GM12878 (cell line): ENCODE results near the gene EXOC4. TPM values are rescaled to one million over a fixed set of nuclear protein-coding genes. Genes with fewer than 3 reads are reported as not detected.

Experiments used
- ATAC-seq: fragments of 200-7000 bp; cut with Tn5 transposase; 3 replicates; pipeline ENCODE4 v1.9.1; 2020; ENCODE audit warnings: mild to moderate bottlenecking, moderate library complexity
- BruUV-seq: library from RNA; stranded (reverse); fragments of 400-500 nt; replicated peaks from 2 replicates; lab custom pipeline; 2021; lab: Mats Ljungman, UMichigan
- CTCF ChIA-PET: fragments of 300-600 bp; sonication (Branson Sonifier 250); formaldehyde crosslinking; extraction: SDS; loops from one replicate; lab custom pipeline; 2021; ENCODE audit warnings: inconsistent platforms; lab: Yijun Ruan, JAX
- POLR2A ChIA-PET: fragments of 350-600 bp; formaldehyde crosslinking; extraction: SDS; loops from one replicate; lab custom pipeline; 2021; ENCODE audit warnings: inconsistent platforms; lab: Charles Lee
- RAD21 ChIA-PET: fragments of 300-600 bp; sonication (Branson Sonifier 250); formaldehyde crosslinking; loops from one replicate; lab custom pipeline; 2023; ENCODE audit warnings: antibody characterized with exemption; ENCODE audit not compliant: unreplicated experiment; lab: Charles Lee
- SMC1A ChIA-PET: fragments of 300-600 bp; sonication (Branson Sonifier 250); formaldehyde crosslinking; loops from one replicate; lab custom pipeline; 2023; ENCODE audit not compliant: unreplicated experiment, uncharacterized antibody; lab: Charles Lee
- DNase-seq: peaks from one replicate; pipeline ENCODE4 v3.0.0-alpha.2; 2011; ENCODE audit warnings: low read depth, low spot score
- FAIRE-seq: peaks from 3 replicates; lab custom pipeline; 2011; peaks lifted over from hg19 to GRCh38; lab: Jason Lieb, UNC
- H2AFZ ChIP-seq: 2 replicates; pipeline ENCODE4 v1.6.0; 2011; ENCODE audit warnings: low read depth, low read length, control low read depth; ENCODE audit not compliant: control insufficient read depth
- H3K27ac ChIP-seq: 2 replicates; pipeline ENCODE4 v1.5.1; 2011; ENCODE audit warnings: control low read depth; ENCODE audit not compliant: control insufficient read depth, insufficient read depth
- H3K27me3 ChIP-seq, 2 experiments: replicated peaks in 1 of 2; 2 replicates each; pipeline versions ENCODE4 v1.6.0 to v1.6.1; 2011; ENCODE audit warnings: low read length in 1 of 2; ENCODE audit not compliant: control insufficient read depth in 2 of 2, insufficient read depth in 2 of 2
- H3K36me3 ChIP-seq, 2 experiments: 2 replicates each; pipeline ENCODE4 v1.5.1; 2011; ENCODE audit warnings: low read length in 1 of 2; ENCODE audit not compliant: control insufficient read depth in 2 of 2, insufficient read depth in 2 of 2
- H3K4me1 ChIP-seq: 2 replicates; pipeline ENCODE4 v1.6.1; 2011; ENCODE audit warnings: mild to moderate bottlenecking, low read length, moderate library complexity, mixed read lengths; ENCODE audit not compliant: control insufficient read depth, insufficient read depth
- H3K4me2 ChIP-seq: 2 replicates; pipeline ENCODE4 v1.6.0; 2011; ENCODE audit warnings: control low read depth; ENCODE audit not compliant: control insufficient read depth, insufficient read depth
- H3K4me3 ChIP-seq: fragments of 200-600 bp; sonication (generic); 2 replicates; pipeline ENCODE4 v1.5.1; 2016
- H3K79me2 ChIP-seq: 2 replicates; pipeline ENCODE4 v1.6.0; 2011; ENCODE audit warnings: low read length; ENCODE audit not compliant: control insufficient read depth, insufficient read depth
- H3K9ac ChIP-seq: 2 replicates; pipeline ENCODE4 v1.8.0; 2011; ENCODE audit warnings: low read length, control low read depth, mixed read lengths; ENCODE audit not compliant: control insufficient read depth, insufficient read depth
- H3K9me3 ChIP-seq: replicated peaks from 3 replicates; pipeline ENCODE4 v1.5.1; 2011; ENCODE audit warnings: mild to moderate bottlenecking, low read length; ENCODE audit not compliant: control insufficient read depth, insufficient read depth
- H4K20me1 ChIP-seq: 2 replicates; pipeline ENCODE4 v1.6.0; 2011; ENCODE audit not compliant: control insufficient read depth, insufficient read depth
- WGBS: methylation state at CpG from one replicate; pipeline ENCODE4 v1.1.6; 2016; ENCODE audit warnings: low lambda C conversion rate; ENCODE audit not compliant: insufficient replicate concordance, insufficient coverage; ENCODE audit errors: missing lambda C conversion rate; 5-methylcytosine and 5-hydroxymethylcytosine counted together
- in situ Hi-C: fragments of 300-500 bp; cut with MboI; formaldehyde crosslinking; loops from 9 replicates; pipeline ENCODE4 v1.14.3; 2018; ENCODE audit warnings: mixed read lengths
- intact Hi-C: fragments of 100-400 bp; cut with micrococcal nuclease; formaldehyde crosslinking; loops from one replicate; pipeline ENCODE4 v1.14.2; 2022; ENCODE audit not compliant: unreplicated experiment
- polyA plus RNA-seq, 11 experiments: library from polyadenylated mRNA; depleted of rRNA in 4 of 11; unstranded in 6 of 11; stranded (reverse) in 5 of 11; fragments of >200 nt; fragmentation: Nextera tagmentation in 4 of 11; fragmentation: Illumina TruSeq in 1 of 11; extraction: Ambion mirVana in 4 of 11; extraction: Trizol in 1 of 11; gene quantifications; 1 replicate in 1 of 11; 2 replicates in 10 of 11; pipeline versions ENCODE4 v1.2.1 to v1.2.3, GENCODE V29; 2011 to 2016; ENCODE audit warnings: inconsistent platforms in 2 of 11, missing spikeins in 2 of 11, low read depth in 1 of 11
- total RNA-seq, 4 experiments: library from RNA; depleted of rRNA in 3 of 4; stranded (reverse); fragments of >200 nt in 3 of 4; fragmentation: Illumina TruSeq in 1 of 4; extraction: Trizol in 1 of 4; gene quantifications; 2 replicates each; pipeline versions ENCODE4 v1.2.1 to v1.2.3, GENCODE V29; 2013 to 2021
- TF ChIP-seq, protein P1 (sequence below): fragments of 450-650 bp; IDR thresholded peaks from 2 replicates; pipeline ENCODE4 v1.6.1; 2018; ENCODE audit warnings: mild to moderate bottlenecking, low read depth, moderate library complexity; ENCODE audit not compliant: partially characterized antibody
- TF ChIP-seq, protein P2 (sequence below): IDR thresholded peaks from 2 replicates; pipeline ENCODE4 v1.6.1; 2012; ENCODE audit warnings: low read depth, low read length, improper control_type of control experiment

Gene EXOC4
- total and polyA plus RNA-seq, 10 of the 15 experiments (the other 5 are each of a cell fraction or from before 2014, with no cell fraction given) = 13.2 to 44.5 (median 29.6) TPM

DNA sequence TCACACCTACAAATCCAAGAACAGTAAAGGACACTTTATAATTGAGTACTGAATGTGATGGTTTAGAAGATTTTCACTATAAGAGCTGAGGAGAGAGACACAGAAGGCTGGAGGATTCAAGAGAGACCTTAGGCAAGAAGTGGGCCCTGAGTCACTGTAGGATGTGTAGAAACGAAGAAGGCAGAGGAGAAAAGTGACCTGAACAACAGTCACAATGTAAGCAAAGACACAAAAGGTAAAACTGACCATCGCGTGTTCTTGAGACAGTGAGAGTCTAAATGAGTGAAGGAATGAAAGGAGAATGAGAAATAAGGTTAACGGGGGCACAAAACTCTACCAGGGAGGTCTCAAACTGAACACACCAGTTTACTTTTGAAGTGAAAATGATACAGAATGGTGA, 576.0 kb downstream of the EXOC4 start (continued):
- TF ChIP-seq, protein P1, sequence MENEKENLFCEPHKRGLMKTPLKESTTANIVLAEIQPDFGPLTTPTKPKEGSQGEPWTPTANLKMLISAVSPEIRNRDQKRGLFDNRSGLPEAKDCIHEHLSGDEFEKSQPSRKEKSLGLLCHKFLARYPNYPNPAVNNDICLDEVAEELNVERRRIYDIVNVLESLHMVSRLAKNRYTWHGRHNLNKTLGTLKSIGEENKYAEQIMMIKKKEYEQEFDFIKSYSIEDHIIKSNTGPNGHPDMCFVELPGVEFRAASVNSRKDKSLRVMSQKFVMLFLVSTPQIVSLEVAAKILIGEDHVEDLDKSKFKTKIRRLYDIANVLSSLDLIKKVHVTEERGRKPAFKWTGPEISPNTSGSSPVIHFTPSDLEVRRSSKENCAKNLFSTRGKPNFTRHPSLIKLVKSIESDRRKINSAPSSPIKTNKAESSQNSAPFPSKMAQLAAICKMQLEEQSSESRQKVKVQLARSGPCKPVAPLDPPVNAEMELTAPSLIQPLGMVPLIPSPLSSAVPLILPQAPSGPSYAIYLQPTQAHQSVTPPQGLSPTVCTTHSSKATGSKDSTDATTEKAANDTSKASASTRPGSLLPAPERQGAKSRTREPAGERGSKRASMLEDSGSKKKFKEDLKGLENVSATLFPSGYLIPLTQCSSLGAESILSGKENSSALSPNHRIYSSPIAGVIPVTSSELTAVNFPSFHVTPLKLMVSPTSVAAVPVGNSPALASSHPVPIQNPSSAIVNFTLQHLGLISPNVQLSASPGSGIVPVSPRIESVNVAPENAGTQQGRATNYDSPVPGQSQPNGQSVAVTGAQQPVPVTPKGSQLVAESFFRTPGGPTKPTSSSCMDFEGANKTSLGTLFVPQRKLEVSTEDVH = no peak

GRCh38 chr7:133829336-133829897, 576.5 kb downstream of the EXOC4 start:
- CTCF ChIA-PET = interaction anchor here (2.2 kb wide), 1 partner anchor 25 kb away, joined by 5 read pairs; no protein-coding TSS in a partner anchor
- ATAC-seq (no peak), DNase-seq (no peak), FAIRE-seq (no peak)
- TF ChIP-seq, protein P2, sequence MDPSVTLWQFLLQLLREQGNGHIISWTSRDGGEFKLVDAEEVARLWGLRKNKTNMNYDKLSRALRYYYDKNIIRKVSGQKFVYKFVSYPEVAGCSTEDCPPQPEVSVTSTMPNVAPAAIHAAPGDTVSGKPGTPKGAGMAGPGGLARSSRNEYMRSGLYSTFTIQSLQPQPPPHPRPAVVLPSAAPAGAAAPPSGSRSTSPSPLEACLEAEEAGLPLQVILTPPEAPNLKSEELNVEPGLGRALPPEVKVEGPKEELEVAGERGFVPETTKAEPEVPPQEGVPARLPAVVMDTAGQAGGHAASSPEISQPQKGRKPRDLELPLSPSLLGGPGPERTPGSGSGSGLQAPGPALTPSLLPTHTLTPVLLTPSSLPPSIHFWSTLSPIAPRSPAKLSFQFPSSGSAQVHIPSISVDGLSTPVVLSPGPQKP = no peak
- no peak overlapping the region for H3K4me3 ChIP-seq
- H3K9me3 ChIP-seq = no peaks in the 10 kb centered on the region
- H2AFZ ChIP-seq = no peak overlapping the region
- no peaks in the 10 kb centered on the region for H4K20me1 ChIP-seq
- RAD21 ChIA-PET = no interaction called here
- no peak overlapping the region for H3K27ac ChIP-seq
- WGBS = 95% methylated on average over 4 of the region's 4 CpGs
- H3K27me3 ChIP-seq = no peaks in the 10 kb centered on the region
- POLR2A ChIA-PET = no interaction called here
- no peaks in the 10 kb centered on the region for H3K79me2 ChIP-seq
- SMC1A ChIA-PET = interaction anchor here (0.6 to 0.9 kb wide), 3 partner anchors 18 to 711 kb away, joined by 3 to 5 read pairs (median 4); no protein-coding TSS in a partner anchor
- H3K36me3 ChIP-seq = no peaks in the 10 kb centered on the region; a peak in 1 of 4 replicates
- in situ Hi-C loops = no loop called here
- H3K9ac ChIP-seq = no peak overlapping the region
- H3K4me2 ChIP-seq = no peak overlapping the region
- intact Hi-C loops = no loop called here
- BruUV-seq = no TSS peak
- no peaks in the 10 kb centered on the region for H3K4me1 ChIP-seq
